PC-9 (cell line): ENCODE measurements around the gene UTP4. TPM values are rescaled to one million over a fixed set of nuclear protein-coding genes. Genes with fewer than 3 reads are reported as not detected.

Experiments
- BruUV-seq: library from RNA; stranded (reverse); fragments of 400-500 nt; replicated peaks from 2 replicates; lab custom pipeline; 2021; lab: Mats Ljungman, UMichigan
- CTCF ChIA-PET: fragments of 300-600 bp; sonication (Branson Sonifier 250); formaldehyde crosslinking; loops from one replicate; lab custom pipeline; 2022; ENCODE audit warnings: antibody characterized with exemption; lab: Charles Lee
- POLR2A ChIA-PET: fragments of 300-600 bp; sonication (Branson Sonifier 250); formaldehyde crosslinking; loops from one replicate; lab custom pipeline; 2022; ENCODE audit warnings: antibody characterized with exemption; ENCODE audit not compliant: unreplicated experiment; lab: Charles Lee
- DNase-seq, 2 experiments: peaks; one replicate each; pipeline versions ENCODE4 v3.0.0 to v3.0.0-alpha.2; 2015 to 2022; ENCODE audit warnings: mixed read lengths in 1 of 2
- H2AFZ ChIP-seq: fragments of 200-600 bp; sonication (generic); 2 replicates; pipeline ENCODE4 v1.8.1; 2017; ENCODE audit warnings: antibody characterized with exemption
- H3F3A ChIP-seq: fragments of 200-600 bp; sonication (generic); 2 replicates; pipeline ENCODE4 v1.8.1; 2017; ENCODE audit warnings: antibody characterized with exemption, mild to moderate bottlenecking, low read depth; ENCODE audit not compliant: insufficient read depth
- H3K27ac ChIP-seq: fragments of 200-600 bp; sonication (generic); 2 replicates; pipeline ENCODE4 v1.6.1; 2016; ENCODE audit warnings: mixed run types
- H3K27me3 ChIP-seq: fragments of 200-600 bp; sonication (generic); 2 replicates; pipeline ENCODE4 v1.6.1; 2016; ENCODE audit warnings: low read depth, mixed run types; ENCODE audit not compliant: insufficient read depth
- H3K36me3 ChIP-seq: fragments of 200-600 bp; sonication (generic); 2 replicates; pipeline ENCODE4 v1.6.1; 2016; ENCODE audit warnings: low read depth, mixed run types
- H3K4me1 ChIP-seq: fragments of 200-600 bp; sonication (generic); replicated peaks from 2 replicates; pipeline ENCODE4 v1.6.1; 2016; ENCODE audit warnings: mixed run types; ENCODE audit not compliant: insufficient read depth
- H3K4me2 ChIP-seq: fragments of 200-600 bp; sonication (generic); 2 replicates; pipeline ENCODE4 v1.6.1; 2017; ENCODE audit warnings: mixed run types
- H3K4me3 ChIP-seq: fragments of 200-600 bp; sonication (generic); 2 replicates; pipeline ENCODE4 v1.6.1; 2016; ENCODE audit warnings: mixed run types
- H3K79me2 ChIP-seq: fragments of 200-600 bp; sonication (generic); 2 replicates; pipeline ENCODE4 v1.6.1; 2017; ENCODE audit warnings: low read depth, mixed run types
- H3K9me2 ChIP-seq: fragments of 200-600 bp; sonication (generic); 2 replicates; pipeline ENCODE4 v1.8.1; 2017; ENCODE audit warnings: mild to moderate bottlenecking; ENCODE audit not compliant: insufficient read depth
- H3K9me3 ChIP-seq: fragments of 200-600 bp; sonication (generic); 2 replicates; pipeline ENCODE4 v1.8.1; 2016; ENCODE audit warnings: low read depth; ENCODE audit not compliant: insufficient read depth
- H4K20me1 ChIP-seq: fragments of 200-600 bp; sonication (generic); 2 replicates; pipeline ENCODE4 v1.8.1; 2017; ENCODE audit not compliant: insufficient read depth
- EZH2 ChIP-seq: fragments of 200-600 bp; sonication (generic); IDR thresholded peaks from 2 replicates; pipeline ENCODE4 v1.8.0; 2017; ENCODE audit warnings: antibody characterized with exemption, low read depth
- intact Hi-C: fragments of 100-400 bp; cut with micrococcal nuclease; formaldehyde crosslinking; loops from one replicate; pipeline ENCODE4 v1.10.0; 2022; ENCODE audit not compliant: unreplicated experiment
- total RNA-seq: library from RNA; stranded (reverse); gene quantifications from 2 replicates; pipeline ENCODE4 v1.2.3, GENCODE V29; 2021
- TF ChIP-seq, protein P1 (sequence below): fragments of 200-600 bp; sonication (generic); conservative IDR thresholded peaks from 2 replicates; pipeline ENCODE4 v1.6.1; 2017; ENCODE audit warnings: mixed run types, antibody characterized with exemption, mild to moderate bottlenecking, moderate library complexity

Gene UTP4
- total RNA-seq, 1 experiment from 2014 or later, result 45.9 TPM

DNA sequence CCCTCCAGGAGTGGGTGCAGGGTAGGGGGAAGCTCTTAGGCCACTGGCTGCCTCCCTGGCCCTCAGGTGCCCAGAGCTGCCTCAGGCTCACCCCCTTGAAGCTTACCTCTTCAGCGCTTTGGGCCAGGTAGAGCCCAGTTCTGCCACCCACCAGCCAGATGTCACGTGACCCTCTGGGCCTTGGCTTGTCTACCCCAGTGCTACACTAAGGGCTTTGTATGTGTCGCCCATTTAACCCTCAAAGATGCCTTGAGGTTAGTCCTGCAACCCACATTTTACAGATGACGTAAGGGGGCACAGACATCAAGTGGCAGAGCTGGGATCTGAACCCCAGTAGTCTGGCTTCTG lies 23.6 kb upstream of the UTP4 start:
- TSS peak; percentile 22 for BruUV-seq
- H3K4me3 ChIP-seq, result no peak overlapping the region
- ChIA-PET CTCF (no interaction called here), POLR2A (no interaction called here)
- peaks cover 14% of the 10 kb centered on the region; the same call in 1 of the 2 replicates for H3K4me1 ChIP-seq
- no peak overlapping the region for H3K4me2 ChIP-seq
- no peak for DNase-seq
- no peak overlapping the region for H3K27ac ChIP-seq
- no peak overlapping the region for H2AFZ ChIP-seq
- H4K20me1 ChIP-seq, result no peaks in the 10 kb centered on the region
- intact Hi-C loops, result loop anchor here (5.0 kb wide), 1 partner anchor 117 kb away; no protein-coding TSS in a partner anchor
- no peaks in the 10 kb centered on the region for H3K9me2 ChIP-seq
- no peaks in the 10 kb centered on the region for H3K36me3 ChIP-seq
- H3K9me3 ChIP-seq, result no peaks in the 10 kb centered on the region
- TF ChIP-seq EZH2, result no peak
- TF ChIP-seq, protein P1, sequence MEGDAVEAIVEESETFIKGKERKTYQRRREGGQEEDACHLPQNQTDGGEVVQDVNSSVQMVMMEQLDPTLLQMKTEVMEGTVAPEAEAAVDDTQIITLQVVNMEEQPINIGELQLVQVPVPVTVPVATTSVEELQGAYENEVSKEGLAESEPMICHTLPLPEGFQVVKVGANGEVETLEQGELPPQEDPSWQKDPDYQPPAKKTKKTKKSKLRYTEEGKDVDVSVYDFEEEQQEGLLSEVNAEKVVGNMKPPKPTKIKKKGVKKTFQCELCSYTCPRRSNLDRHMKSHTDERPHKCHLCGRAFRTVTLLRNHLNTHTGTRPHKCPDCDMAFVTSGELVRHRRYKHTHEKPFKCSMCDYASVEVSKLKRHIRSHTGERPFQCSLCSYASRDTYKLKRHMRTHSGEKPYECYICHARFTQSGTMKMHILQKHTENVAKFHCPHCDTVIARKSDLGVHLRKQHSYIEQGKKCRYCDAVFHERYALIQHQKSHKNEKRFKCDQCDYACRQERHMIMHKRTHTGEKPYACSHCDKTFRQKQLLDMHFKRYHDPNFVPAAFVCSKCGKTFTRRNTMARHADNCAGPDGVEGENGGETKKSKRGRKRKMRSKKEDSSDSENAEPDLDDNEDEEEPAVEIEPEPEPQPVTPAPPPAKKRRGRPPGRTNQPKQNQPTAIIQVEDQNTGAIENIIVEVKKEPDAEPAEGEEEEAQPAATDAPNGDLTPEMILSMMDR, result no peak
- peaks cover 25% of the 10 kb centered on the region; the same call in 1 of the 2 replicates for H3F3A ChIP-seq
- peaks cover 12% of the 10 kb centered on the region for H3K79me2 ChIP-seq
- no peaks in the 10 kb centered on the region for H3K27me3 ChIP-seq

DNA sequence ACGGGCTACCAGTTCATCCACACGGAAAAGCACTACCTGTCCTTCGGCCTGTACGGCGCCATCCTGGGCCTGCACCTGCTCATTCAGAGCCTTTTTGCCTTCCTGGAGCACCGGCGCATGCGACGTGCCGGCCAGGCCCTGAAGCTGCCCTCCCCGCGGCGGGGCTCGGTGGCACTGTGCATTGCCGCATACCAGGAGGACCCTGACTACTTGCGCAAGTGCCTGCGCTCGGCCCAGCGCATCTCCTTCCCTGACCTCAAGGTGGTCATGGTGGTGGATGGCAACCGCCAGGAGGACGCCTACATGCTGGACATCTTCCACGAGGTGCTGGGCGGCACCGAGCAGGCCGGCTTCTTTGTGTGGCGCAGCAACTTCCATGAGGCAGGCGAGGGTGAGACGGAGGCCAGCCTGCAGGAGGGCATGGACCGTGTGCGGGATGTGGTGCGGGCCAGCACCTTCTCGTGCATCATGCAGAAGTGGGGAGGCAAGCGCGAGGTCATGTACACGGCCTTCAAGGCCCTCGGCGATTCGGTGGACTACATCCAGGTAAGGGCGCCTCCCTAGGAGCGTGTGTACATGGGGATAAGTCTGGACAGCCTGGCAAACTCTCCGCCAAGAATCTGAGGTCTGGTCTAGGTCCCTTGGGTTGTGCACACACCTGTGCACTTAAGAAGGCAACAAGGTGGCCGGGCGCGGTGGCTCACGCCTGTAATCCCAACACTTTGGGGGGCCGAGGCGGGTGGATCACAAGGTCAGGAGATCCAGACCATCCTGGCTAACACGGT lies 22.8 kb upstream of the UTP4 start:
- H3K4me1 ChIP-seq, result peaks cover 14% of the 10 kb centered on the region; the same call in 1 of the 2 replicates
- no peaks in the 10 kb centered on the region for H3K27me3 ChIP-seq
- no peak for DNase-seq
- H3K9me2 ChIP-seq, result no peaks in the 10 kb centered on the region
- H3K9me3 ChIP-seq, result no peaks in the 10 kb centered on the region
- TF ChIP-seq EZH2, result no peak
- TF ChIP-seq, protein P1, result no peak
- no peaks in the 10 kb centered on the region for H3K36me3 ChIP-seq
- ChIA-PET CTCF (interaction anchor here (0.7 kb wide), 1 partner anchor 193 kb away, joined by 3 read pairs; no protein-coding TSS in a partner anchor), POLR2A (no interaction called here)
- no peak overlapping the region for H3K4me3 ChIP-seq
- no peak overlapping the region for H3K4me2 ChIP-seq
- no peaks in the 10 kb centered on the region for H4K20me1 ChIP-seq
- intact Hi-C loops, result loop anchor here (5.0 kb wide), 1 partner anchor 117 kb away; no protein-coding TSS in a partner anchor
- H3K79me2 ChIP-seq, result peaks cover 12% of the 10 kb centered on the region
- no peak overlapping the region for H2AFZ ChIP-seq
- no TSS peak for BruUV-seq
- peaks cover 25% of the 10 kb centered on the region; the same call in 1 of the 2 replicates for H3F3A ChIP-seq
- H3K27ac ChIP-seq, result no peak overlapping the region

DNA sequence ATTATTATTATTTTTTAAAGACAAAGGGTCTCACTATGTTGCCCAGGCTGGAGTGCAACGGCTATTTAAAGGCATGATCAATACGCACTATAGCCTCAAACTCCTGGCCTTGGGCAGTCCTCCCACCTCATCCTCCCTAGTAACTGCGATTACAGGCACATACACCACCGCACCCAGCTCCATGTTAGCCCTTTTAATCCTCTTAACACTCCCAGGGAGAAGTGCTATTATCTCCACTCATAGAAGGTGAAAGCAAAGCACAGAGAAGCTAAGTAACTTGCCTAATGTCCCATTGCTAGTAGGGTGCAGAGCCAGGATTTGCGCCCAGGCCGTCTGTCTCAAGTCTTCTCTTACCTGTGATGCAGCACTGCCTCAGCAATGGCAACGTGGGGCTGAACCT lies 22.0 kb upstream of the UTP4 start:
- no peaks in the 10 kb centered on the region for H3K9me2 ChIP-seq
- BruUV-seq, result no TSS peak
- no peak overlapping the region for H2AFZ ChIP-seq
- intact Hi-C loops, result no loop called here
- H3F3A ChIP-seq, result peaks cover 20% of the 10 kb centered on the region; the same call in 1 of the 2 replicates
- H3K4me2 ChIP-seq, result no peak overlapping the region
- H4K20me1 ChIP-seq, result no peaks in the 10 kb centered on the region
- H3K9me3 ChIP-seq, result no peaks in the 10 kb centered on the region
- ChIA-PET CTCF (interaction anchor here (0.6 to 0.7 kb wide), 2 partner anchors 59 to 192 kb away, joined by 3 read pairs; no protein-coding TSS in a partner anchor), POLR2A (no interaction called here)
- H3K79me2 ChIP-seq, result peaks cover 12% of the 10 kb centered on the region
- no peak for DNase-seq
- H3K36me3 ChIP-seq, result no peaks in the 10 kb centered on the region
- H3K4me1 ChIP-seq, result peaks cover 14% of the 10 kb centered on the region; the same call in 1 of the 2 replicates
- H3K27ac ChIP-seq, result no peak overlapping the region
- H3K4me3 ChIP-seq, result no peak overlapping the region
- no peak for TF ChIP-seq EZH2
- TF ChIP-seq, protein P1, result no peak
- no peaks in the 10 kb centered on the region for H3K27me3 ChIP-seq
